Nephron (organoid): ENCODE results near the gene RXRG.

Source experiments
- H3K27ac Mint-ChIP-seq, 3 experiments: 2 replicates each; pipeline ENCODE4 v1.8.0; 2020; ENCODE audit warnings: mixed read lengths in 3 of 3, mild to moderate bottlenecking in 2 of 3, moderate library complexity in 1 of 3
- H3K27me3 Mint-ChIP-seq: 2 replicates; pipeline ENCODE4 v1.8.0; 2021; ENCODE audit warnings: low read depth, mild to moderate bottlenecking, moderate library complexity, mixed read lengths
- H3K36me3 Mint-ChIP-seq: 2 replicates; pipeline ENCODE4 v1.8.0; 2020; ENCODE audit warnings: low read depth, mixed read lengths
- H3K4me1 Mint-ChIP-seq: 2 replicates; pipeline ENCODE4 v1.8.0; 2020; ENCODE audit warnings: mixed read lengths
- H3K4me3 Mint-ChIP-seq, 3 experiments: 2 replicates each; pipeline ENCODE4 v1.8.0; 2020; ENCODE audit warnings: mild to moderate bottlenecking in 3 of 3, mixed read lengths in 3 of 3, moderate library complexity in 2 of 3
- H3K9me3 Mint-ChIP-seq: 2 replicates; pipeline ENCODE4 v1.8.0; 2020; ENCODE audit warnings: mixed read lengths
- TF ChIP-seq, protein P1 (sequence below), 3 experiments: fragments of 200-600 bp; sonication (generic); IDR thresholded peaks; one replicate each; pipeline ENCODE4 v1.5.0; 2021; ENCODE audit warnings: antibody characterized with exemption in 3 of 3; ENCODE audit not compliant: unreplicated experiment in 3 of 3

RXRG gene

DNA sequence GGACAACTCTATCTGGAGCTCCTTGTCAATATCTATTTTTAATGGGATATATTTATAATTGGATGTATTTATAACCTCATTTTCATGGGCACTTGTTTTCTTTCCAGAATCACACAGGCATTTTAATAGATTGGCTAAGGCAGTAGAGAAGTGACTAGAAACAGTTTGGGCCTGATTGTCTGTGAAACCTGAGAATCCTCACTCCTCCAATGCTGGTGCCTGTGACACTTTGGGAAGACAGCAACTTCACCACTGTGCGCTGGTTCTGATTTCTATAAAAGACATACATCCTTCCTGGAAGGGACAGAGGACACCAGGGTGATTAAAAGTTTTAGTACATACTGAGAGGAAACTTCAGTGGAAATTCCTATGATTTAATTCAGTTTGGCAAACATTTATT lies 39.6 kb upstream of the RXRG start:
- Mint-ChIP-seq H3K4me1 (peaks cover 13% of the 10 kb centered on the region), H3K27ac (no peak overlapping the region), H3K36me3 (no peaks in the 10 kb centered on the region), H3K27me3 (no peaks in the 10 kb centered on the region), H3K9me3 (no peaks in the 10 kb centered on the region), H3K4me3 (no peak overlapping the region)
- TF ChIP-seq, protein P1, sequence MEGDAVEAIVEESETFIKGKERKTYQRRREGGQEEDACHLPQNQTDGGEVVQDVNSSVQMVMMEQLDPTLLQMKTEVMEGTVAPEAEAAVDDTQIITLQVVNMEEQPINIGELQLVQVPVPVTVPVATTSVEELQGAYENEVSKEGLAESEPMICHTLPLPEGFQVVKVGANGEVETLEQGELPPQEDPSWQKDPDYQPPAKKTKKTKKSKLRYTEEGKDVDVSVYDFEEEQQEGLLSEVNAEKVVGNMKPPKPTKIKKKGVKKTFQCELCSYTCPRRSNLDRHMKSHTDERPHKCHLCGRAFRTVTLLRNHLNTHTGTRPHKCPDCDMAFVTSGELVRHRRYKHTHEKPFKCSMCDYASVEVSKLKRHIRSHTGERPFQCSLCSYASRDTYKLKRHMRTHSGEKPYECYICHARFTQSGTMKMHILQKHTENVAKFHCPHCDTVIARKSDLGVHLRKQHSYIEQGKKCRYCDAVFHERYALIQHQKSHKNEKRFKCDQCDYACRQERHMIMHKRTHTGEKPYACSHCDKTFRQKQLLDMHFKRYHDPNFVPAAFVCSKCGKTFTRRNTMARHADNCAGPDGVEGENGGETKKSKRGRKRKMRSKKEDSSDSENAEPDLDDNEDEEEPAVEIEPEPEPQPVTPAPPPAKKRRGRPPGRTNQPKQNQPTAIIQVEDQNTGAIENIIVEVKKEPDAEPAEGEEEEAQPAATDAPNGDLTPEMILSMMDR (IDR thresholded peaks at IDR 0.05; ENCODE audit: unreplicated experiment in 3 of 3): no peak

DNA sequence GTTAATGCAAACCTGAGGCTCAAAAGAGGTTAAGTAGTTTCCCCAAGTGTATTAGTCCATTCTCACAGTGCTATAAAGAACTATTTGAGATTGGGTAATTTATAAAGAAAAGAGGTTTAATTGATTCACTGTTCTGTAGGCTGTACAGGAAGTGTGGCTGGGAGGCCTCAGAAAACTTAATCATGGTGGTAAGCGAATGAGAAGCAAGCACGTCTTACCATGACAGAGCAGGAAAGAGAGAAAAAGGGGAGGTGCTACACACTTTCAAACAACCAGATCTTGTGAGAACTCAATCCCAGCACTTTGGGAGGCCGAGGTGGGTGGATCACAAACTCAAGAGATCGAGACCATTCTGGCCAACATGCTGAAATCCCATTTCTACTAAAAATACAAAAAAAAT lies 38.5 kb upstream of the RXRG start:
- TF ChIP-seq, protein P1 (IDR thresholded peaks at IDR 0.05; ENCODE audit: unreplicated experiment in 3 of 3): no peak
- H3K27me3 Mint-ChIP-seq: peaks cover 3% of the 10 kb centered on the region
- H3K9me3 Mint-ChIP-seq: no peaks in the 10 kb centered on the region
- H3K4me3 Mint-ChIP-seq: no peak overlapping the region
- peaks cover 13% of the 10 kb centered on the region for H3K4me1 Mint-ChIP-seq
- H3K27ac Mint-ChIP-seq: no peak overlapping the region
- H3K36me3 Mint-ChIP-seq: no peaks in the 10 kb centered on the region

DNA sequence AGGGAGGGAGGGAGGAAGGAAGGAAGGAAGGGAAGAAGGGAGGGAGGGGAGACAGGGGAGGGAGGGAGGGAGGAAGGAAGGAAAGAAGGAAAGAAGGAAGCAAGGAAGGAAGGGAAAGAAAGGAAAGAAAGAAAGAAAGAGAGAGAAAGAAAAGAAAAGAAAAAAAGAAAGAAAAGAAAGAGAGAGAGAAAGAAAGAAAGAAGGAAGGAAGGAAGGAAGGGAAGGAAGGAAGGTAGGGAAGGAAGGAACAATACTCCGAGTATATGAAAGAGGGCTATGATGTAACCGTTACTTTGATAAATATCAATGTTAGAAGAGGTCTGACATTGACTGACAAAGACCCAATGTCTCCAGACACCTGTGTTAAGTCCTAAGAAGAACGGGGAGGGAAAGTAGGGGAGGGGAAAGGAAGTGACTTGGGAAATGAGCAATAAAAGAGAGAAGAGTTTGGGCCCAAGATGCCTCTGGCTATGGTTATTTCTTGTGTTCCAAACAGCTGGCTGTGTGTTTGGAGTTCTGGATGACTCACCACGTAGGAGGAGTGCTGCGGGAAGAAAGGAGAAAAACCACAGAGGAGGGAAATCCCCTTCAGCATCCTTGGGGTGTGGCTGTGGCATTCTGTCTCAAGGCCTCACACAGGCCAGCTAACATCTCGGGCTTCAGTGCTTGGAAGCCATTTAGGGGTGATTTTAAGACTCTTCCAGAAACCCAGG lies 37.0 kb upstream of the RXRG start:
- no peak overlapping the region for H3K27ac Mint-ChIP-seq
- peaks cover 3% of the 10 kb centered on the region for H3K27me3 Mint-ChIP-seq
- TF ChIP-seq, protein P1 (IDR thresholded peaks at IDR 0.05; ENCODE audit: unreplicated experiment in 3 of 3): no peak
- H3K36me3 Mint-ChIP-seq: no peaks in the 10 kb centered on the region
- no peaks in the 10 kb centered on the region for H3K9me3 Mint-ChIP-seq
- no peak overlapping the region for H3K4me3 Mint-ChIP-seq
- H3K4me1 Mint-ChIP-seq: peaks cover 13% of the 10 kb centered on the region

DNA sequence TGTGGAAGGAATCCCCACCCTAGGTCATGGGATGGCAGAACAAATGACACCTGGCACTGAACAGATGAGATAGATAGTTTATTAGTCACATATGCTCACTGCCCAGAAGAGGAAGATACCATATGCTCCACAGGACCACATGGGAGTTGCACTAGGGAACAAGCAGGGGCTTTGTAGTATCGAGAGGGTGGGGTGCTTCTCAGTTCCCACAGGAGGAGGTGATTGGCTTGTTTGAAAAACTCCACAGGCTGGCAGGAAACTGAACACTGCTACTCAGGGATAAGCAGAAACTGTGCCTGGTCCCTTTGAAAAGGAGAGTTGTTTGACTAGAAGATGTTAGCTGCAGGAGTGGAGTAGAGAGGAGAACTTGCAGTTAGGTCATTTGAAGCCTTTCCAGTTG lies 31.9 kb upstream of the RXRG start:
- no peaks in the 10 kb centered on the region for H3K36me3 Mint-ChIP-seq
- H3K4me3 Mint-ChIP-seq: no peak overlapping the region
- TF ChIP-seq, protein P1 (IDR thresholded peaks at IDR 0.05; ENCODE audit: unreplicated experiment in 3 of 3): no peak
- no peaks in the 10 kb centered on the region for H3K4me1 Mint-ChIP-seq
- H3K27ac Mint-ChIP-seq: no peak overlapping the region
- H3K9me3 Mint-ChIP-seq: no peaks in the 10 kb centered on the region
- peaks cover 8% of the 10 kb centered on the region for H3K27me3 Mint-ChIP-seq

DNA sequence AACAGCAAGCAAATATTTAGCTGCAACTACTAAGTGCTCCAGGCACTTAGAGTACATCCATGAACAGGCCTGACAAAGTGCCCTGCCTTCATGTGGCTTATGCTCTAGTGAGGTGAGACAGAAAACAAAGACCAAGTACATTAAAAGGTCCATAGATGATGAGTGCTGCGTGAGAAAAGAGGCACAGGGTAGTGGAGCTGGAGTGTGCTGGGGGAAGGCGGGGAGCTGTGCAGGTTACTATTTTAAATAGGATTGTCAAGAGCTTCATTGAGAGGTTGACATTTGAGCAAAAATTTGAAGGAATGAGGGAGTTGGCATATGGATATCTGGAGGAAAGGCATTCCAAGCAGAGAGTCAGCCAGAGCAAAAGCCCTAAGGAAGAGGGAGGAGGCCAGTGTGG lies 29.3 kb upstream of the RXRG start:
- Mint-ChIP-seq H3K36me3 (no peaks in the 10 kb centered on the region), H3K9me3 (no peaks in the 10 kb centered on the region), H3K4me1 (peaks cover 4% of the 10 kb centered on the region), H3K27ac (no peak overlapping the region), H3K27me3 (peaks cover 9% of the 10 kb centered on the region), H3K4me3 (no peak overlapping the region)
- TF ChIP-seq, protein P1 (IDR thresholded peaks at IDR 0.05; ENCODE audit: unreplicated experiment in 3 of 3): no peak

DNA sequence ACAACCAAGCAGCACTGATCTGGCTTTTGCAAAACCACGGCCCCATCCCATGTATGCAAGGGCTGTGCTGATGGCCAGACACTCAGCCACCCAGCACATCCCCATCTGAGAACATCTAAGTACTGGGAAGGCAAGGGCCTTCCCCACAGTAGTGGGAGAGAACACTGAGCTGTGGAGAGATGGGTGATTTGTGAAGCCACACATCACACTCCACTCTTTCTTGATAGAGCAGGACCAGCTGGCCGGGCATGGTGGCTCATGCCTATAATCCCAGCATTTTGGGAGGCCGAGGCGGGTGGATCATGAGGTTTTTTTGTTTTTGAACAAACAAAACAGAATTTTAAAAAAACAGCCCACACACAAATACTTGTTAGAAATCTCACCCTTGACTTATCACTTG lies 28.2 kb upstream of the RXRG start:
- TF ChIP-seq, protein P1 (IDR thresholded peaks at IDR 0.05; ENCODE audit: unreplicated experiment in 3 of 3): no peak
- H3K27me3 Mint-ChIP-seq: peaks cover 15% of the 10 kb centered on the region
- no peaks in the 10 kb centered on the region for H3K9me3 Mint-ChIP-seq
- peaks cover 7% of the 10 kb centered on the region for H3K4me1 Mint-ChIP-seq
- H3K36me3 Mint-ChIP-seq: no peaks in the 10 kb centered on the region
- H3K4me3 Mint-ChIP-seq: no peak overlapping the region
- no peak overlapping the region for H3K27ac Mint-ChIP-seq
